T-helper 1 cell treated with Interleukin-12 subunit alpha and Interleukin-12 subunit beta and Interleukin-4 antibody, amounts not matched to agents 30 μg/mL and 1 μg/mL, for 36 hours (primary cell): ENCODE measurements around the gene CPNE2.
A peak's percentile ranks its signal among the peaks of the same experiment; 100 is the strongest.
"Not testable (repeated sequence)": the region's sequence is repeated elsewhere in the genome, so short reads cannot be mapped to it uniquely, and the experiment has no call there.

Source experiments
- H3K27ac Mint-ChIP-seq: one replicate; pipeline ENCODE4 v1.8.0; 2021; ENCODE audit warnings: mild to moderate bottlenecking, mixed read lengths
- H3K27me3 Mint-ChIP-seq: one replicate; pipeline ENCODE4 v1.8.0; 2021; ENCODE audit warnings: low read depth, mixed read lengths
- H3K36me3 Mint-ChIP-seq: one replicate; pipeline ENCODE4 v1.8.0; 2021; ENCODE audit warnings: low read depth, mixed read lengths
- H3K4me1 Mint-ChIP-seq: one replicate; pipeline ENCODE4 v1.8.0; 2021; ENCODE audit warnings: low read depth, mixed read lengths
- H3K4me3 Mint-ChIP-seq: one replicate; pipeline ENCODE4 v1.8.0; 2021; ENCODE audit warnings: mild to moderate bottlenecking, moderate library complexity, mixed read lengths
- H3K9me3 Mint-ChIP-seq: one replicate; pipeline ENCODE4 v1.8.0; 2021; ENCODE audit warnings: mixed read lengths

Gene CPNE2

DNA sequence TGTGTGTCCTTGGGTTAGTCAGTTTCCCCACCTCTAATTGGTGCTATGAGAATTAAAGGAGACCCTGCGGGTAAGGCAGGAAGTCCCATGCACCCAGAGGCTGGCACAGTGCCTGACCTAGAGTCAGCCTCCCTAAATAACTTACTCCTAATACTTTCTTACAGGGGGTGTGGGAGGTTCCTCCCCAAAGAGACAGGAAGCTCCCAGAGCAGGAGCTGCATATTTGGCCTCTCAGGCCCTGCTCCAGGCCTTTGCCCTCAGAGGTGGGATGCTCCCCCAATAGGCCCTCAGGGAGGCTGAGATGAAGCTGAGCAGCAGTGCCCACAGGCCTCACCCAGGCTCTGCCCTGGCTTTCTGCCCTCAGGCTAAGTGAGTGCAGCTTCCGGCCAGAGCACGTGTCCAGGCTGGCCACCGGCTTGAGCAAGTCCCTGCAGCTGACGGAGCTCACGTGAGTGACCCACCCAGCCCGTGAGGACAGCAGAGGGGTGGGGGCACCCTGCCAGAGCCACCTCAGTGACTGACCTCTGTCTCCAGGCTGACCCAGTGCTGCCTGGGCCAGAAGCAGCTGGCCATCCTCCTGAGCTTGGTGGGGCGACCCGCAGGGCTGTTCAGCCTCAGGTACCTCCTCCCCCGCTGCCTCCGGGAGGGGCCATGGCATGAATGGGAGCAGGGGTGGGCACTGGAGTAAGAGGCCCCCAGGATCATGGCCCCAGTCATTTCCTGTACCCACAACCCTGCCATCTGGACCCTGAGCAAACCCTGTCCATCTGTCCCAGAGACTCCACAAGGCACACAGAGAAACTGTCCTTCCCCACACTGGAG lies 31.1 kb upstream of the CPNE2 start:
- H3K9me3 Mint-ChIP-seq, result no peaks in the 10 kb centered on the region
- H3K36me3 Mint-ChIP-seq, result peaks cover 48% of the 10 kb centered on the region
- H3K27ac Mint-ChIP-seq, result no peak overlapping the region
- H3K27me3 Mint-ChIP-seq, result no peaks in the 10 kb centered on the region
- H3K4me3 Mint-ChIP-seq, result no peak overlapping the region
- H3K4me1 Mint-ChIP-seq, result no peaks in the 10 kb centered on the region

DNA sequence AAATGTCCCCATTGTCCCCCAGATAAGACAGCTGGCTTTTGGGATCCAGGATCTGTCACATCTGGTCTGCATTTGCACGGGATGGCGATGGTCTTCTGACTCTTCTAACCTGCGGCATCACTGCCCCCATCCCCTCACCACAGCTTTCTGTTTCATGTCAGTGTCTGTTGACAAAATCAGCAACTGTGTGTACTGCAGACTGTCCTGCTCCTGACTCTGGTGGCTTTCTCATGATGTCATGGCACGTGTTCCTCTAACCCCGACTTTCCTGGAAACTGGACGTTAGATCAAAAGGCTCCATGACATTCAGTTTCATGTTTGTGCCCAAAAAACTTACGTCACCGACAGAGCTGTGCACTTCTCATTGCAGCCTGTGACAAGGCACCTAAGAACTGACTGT lies 30.1 kb upstream of the CPNE2 start:
- Mint-ChIP-seq H3K36me3 (peaks cover 53% of the 10 kb centered on the region), H3K4me1 (no peaks in the 10 kb centered on the region), H3K27ac (no peak overlapping the region), H3K4me3 (no peak overlapping the region), H3K9me3 (no peaks in the 10 kb centered on the region), H3K27me3 (no peaks in the 10 kb centered on the region)

DNA sequence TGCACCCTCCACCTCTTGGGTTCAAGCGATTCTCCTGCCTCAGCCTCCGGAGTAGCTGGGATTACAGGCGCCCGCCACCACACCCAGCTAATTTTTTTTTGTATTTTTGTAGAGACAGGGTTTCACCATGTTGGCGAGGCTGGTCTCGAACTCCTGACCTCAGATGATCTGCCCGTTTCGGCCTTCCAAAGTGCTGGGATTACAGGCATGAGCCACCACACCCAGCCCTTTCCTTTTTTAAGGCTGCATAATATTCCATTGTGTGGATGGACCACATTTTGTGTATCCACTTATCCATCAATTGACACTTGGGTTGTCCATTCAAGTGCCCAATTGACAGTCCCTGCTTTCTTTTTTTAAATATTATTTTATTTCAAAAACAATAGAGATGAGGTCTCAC lies 29.2 kb upstream of the CPNE2 start:
- not testable (repeated sequence) for H3K9me3 Mint-ChIP-seq, H3K4me1 Mint-ChIP-seq, H3K4me3 Mint-ChIP-seq, H3K27me3 Mint-ChIP-seq, H3K27ac Mint-ChIP-seq
- peaks cover 47% of the 10 kb centered on the region for H3K36me3 Mint-ChIP-seq

DNA sequence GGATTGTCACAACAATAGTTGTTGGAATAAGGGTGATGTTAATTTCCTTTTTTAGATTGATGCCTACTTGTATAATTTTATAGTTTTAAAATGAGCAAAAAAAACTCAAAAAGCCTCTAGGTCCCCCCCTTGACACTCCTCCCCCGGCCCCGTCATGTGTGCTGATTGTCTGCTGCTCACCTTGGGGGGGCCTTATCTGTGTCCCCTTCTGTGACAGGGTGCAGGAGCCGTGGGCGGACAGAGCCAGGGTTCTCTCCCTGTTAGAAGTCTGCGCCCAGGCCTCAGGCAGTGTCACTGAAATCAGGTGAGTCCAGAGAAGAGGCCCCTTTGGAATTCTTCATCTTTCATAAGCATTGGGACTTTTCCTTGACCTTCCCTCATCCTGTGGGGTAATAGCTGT lies 27.4 kb upstream of the CPNE2 start:
- H3K36me3 Mint-ChIP-seq, result peaks cover 49% of the 10 kb centered on the region
- H3K9me3 Mint-ChIP-seq, result no peaks in the 10 kb centered on the region
- no peak overlapping the region for H3K4me3 Mint-ChIP-seq
- no peaks in the 10 kb centered on the region for H3K27me3 Mint-ChIP-seq
- no peak overlapping the region for H3K27ac Mint-ChIP-seq
- H3K4me1 Mint-ChIP-seq, result no peaks in the 10 kb centered on the region

DNA sequence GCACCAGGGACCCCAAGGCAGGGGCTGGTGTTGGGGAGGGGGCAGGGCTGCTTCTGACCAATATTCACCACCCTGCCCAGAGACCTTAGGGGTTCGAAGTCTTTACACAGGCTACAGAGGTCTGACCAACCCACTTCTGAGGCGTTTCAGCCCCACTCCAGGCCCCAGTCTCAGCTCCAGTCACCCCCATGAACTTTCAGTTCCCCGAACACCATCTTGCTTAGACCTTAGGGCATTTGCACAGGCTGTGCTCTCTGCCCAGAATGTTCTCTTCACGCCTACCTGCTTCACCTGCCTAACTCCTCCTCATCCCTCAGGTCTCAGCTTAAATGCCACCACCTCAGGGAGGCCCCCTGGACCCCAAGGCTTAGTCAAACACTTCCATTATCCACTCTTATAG lies 25.8 kb upstream of the CPNE2 start:
- H3K27ac Mint-ChIP-seq, result no peak overlapping the region
- no peaks in the 10 kb centered on the region for H3K9me3 Mint-ChIP-seq
- no peaks in the 10 kb centered on the region for H3K27me3 Mint-ChIP-seq
- peaks cover 9% of the 10 kb centered on the region for H3K4me1 Mint-ChIP-seq
- H3K4me3 Mint-ChIP-seq, result no peak overlapping the region
- peaks cover 50% of the 10 kb centered on the region for H3K36me3 Mint-ChIP-seq

DNA sequence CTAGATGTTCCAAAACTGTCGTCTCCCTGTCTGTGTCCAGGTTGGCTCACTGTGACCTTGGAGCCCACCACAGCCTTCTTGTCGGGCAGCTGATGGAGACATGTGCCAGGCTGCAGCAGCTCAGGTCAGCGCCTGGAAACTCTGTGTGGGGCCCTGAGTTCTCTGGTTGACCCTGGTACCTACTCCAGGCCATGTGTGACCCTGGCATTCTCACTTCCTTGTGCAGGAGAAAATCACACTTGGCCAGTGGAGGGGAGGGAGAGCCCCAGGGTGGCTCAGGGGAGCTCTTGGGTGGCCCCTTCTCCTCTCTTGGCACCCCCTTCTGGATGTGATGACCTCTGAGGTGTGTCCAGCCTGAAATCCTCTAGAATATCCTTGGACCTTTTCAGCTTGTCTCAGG lies 25.0 kb upstream of the CPNE2 start:
- Mint-ChIP-seq H3K27ac (no peak overlapping the region), H3K4me1 (peaks cover 12% of the 10 kb centered on the region), H3K36me3 (peaks cover 54% of the 10 kb centered on the region), H3K27me3 (no peaks in the 10 kb centered on the region), H3K4me3 (no peak overlapping the region), H3K9me3 (no peaks in the 10 kb centered on the region)

DNA sequence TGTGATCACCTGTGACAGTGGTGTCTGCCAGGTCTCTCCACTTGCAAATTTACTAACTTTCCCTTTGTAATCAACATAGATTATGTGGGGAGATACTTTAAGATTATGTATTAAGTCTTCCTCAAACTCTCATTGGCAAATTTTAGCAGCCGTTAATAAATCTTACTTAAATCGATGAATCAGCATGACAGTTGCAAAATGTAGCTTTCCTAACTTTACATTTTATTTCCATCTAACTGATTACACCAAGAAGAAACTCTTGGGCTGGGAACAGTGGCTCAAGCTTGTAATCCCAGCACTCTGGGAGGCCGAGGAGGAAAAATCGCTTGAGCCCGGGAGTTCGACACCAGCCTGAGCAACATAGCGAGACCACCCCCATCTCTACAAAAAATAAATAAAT lies 23.3 kb upstream of the CPNE2 start:
- Mint-ChIP-seq H3K4me1 (peaks cover 12% of the 10 kb centered on the region), H3K9me3 (no peaks in the 10 kb centered on the region), H3K4me3 (no peak overlapping the region), H3K27ac (no peak overlapping the region), H3K27me3 (no peaks in the 10 kb centered on the region), H3K36me3 (peaks cover 53% of the 10 kb centered on the region)

DNA sequence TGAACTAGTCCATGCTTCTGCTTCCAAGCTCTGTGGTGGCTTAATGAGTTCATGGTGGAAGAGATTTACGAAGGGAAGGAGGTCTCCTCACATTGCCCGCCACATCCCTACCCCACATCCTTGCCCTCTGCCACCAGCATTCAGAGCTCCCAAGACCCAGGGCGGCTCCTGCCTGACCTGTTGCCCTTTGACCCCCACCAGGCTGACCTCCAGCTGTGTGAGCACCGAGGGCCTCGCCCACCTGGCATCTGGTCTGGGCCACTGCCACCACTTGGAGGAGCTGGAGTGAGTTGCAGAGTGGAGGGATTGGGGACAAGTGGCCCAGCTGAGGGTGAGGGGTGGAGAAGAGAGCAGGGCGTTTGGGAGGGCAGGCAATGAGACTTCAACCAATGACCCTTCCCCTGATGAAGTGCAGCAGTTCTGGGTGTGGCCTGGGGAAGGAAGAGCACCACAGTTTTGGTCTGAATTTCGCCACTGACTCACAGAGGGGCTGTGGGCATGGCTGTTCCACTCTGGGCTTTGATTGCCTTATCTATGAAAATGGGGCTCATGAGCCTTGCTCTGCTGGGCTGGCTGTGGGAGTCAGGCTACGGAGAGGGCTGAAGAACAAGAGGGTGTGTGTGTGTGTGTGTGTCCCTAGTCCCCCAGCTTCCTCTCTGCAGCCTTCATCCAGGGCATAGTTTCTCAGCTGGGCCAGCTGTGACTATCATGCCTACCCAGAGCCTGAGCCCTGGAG lies 22.6 kb upstream of the CPNE2 start:
- Mint-ChIP-seq H3K27me3 (no peaks in the 10 kb centered on the region), H3K36me3 (peaks cover 50% of the 10 kb centered on the region), H3K27ac (peak overlapping the region; percentile 64), H3K9me3 (no peaks in the 10 kb centered on the region), H3K4me3 (no peak overlapping the region), H3K4me1 (peaks cover 12% of the 10 kb centered on the region)

DNA sequence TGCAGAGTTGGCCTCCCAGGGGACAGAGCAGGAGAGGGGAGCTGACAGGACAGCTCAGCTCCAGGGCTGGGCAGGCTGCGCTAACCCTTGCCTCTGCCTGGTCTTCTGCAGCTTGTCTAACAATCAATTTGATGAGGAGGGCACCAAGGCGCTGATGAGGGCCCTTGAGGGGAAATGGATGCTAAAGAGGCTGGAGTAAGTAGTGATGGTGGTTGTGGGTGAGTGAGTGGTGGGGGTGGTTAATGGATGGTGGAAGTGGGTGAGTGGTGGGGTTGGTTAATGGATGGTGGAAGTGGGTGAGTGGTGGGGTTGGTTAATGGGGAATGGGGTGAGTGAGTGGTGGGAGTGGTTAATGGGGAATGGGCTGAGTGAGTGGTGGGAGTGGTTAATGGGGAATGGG lies 22.0 kb upstream of the CPNE2 start:
- Mint-ChIP-seq H3K27ac (peak overlapping the region; percentile 66), H3K36me3 (peaks cover 48% of the 10 kb centered on the region)

DNA sequence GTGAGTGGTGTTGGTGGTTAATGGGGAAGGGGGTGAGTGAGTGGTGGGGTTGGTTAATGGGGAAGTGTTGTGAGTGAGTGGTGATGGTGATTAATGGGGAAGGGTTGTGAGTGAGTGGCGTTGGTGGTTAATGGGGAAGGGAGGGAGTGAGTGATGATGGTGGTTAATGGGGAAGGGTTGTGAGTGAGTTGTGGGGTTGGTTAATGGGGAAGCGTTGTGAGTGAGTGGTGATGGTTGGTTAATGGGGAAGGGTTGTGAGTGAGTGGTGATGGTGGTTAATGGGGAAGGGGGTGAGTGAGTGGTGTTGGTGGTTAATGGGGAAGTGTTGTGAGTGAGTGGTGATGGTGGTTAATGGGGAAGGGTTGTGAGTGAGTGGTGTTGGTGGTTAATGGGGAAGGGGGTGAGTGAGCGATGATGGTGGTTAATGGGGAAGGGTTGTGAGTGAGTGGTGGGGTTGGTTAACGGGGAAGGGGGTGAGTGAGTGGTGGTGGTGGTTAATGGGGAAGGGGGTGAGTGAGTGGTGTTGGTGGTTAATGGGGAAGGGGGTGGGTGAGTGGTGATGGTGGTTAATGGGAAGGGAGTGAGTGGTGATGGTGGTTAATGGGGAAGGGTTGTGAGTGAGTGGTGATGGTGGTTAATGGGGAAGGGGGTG lies 21.2 kb upstream of the CPNE2 start:
- not testable (repeated sequence) for H3K4me3 Mint-ChIP-seq
- Mint-ChIP-seq H3K27ac (peak overlapping the region; percentile 34), H3K36me3 (peaks cover 46% of the 10 kb centered on the region)

More for the DNA sequence above, 22.0 kb upstream of the CPNE2 start:
- H3K4me3 Mint-ChIP-seq, result no peak overlapping the region
- no peaks in the 10 kb centered on the region for H3K27me3 Mint-ChIP-seq
- no peaks in the 10 kb centered on the region for H3K9me3 Mint-ChIP-seq
- peaks cover 12% of the 10 kb centered on the region for H3K4me1 Mint-ChIP-seq

DNA sequence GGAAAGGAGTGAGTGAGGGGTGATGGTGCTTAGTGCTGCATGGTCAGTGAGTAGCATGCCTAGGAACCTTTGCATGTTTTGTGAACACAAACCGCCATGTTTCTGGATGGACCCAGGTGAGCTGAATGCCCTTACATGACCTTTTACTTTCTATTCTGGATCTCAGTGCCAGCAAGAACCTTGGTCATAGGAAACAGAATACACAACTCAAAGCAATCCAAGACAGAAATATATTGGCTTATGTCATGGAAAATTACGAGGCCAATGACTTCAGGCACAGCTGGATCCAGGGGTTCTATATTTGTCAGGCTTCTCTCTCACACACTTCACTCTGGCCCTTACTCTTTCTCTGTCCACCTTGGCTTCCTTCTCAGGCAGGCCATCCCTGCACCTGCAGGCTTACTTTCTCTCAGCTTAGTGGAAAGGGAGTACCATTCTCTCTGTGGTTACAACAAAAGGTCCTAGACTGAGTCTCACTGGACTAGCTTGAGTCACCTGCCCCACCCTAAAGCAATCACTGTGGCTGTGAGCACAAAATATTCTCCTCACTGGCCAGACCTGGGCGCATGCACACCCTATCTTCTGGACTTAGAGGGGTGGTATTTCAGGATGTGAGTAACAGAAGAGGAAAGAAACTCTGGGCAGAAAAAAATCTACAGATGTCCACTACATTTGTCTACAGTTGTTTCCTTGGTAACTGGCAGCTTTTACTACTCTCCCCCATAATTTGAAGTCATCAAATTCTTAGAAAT lies 20.4 kb upstream of the CPNE2 start:
- Mint-ChIP-seq H3K27me3 (no peaks in the 10 kb centered on the region), H3K36me3 (peaks cover 48% of the 10 kb centered on the region), H3K27ac (peak overlapping the region; percentile 11), H3K4me3 (no peak overlapping the region), H3K4me1 (peaks cover 12% of the 10 kb centered on the region), H3K9me3 (no peaks in the 10 kb centered on the region)

More for the DNA sequence above, 21.2 kb upstream of the CPNE2 start:
- not testable (repeated sequence) for H3K9me3 Mint-ChIP-seq, H3K27me3 Mint-ChIP-seq
- H3K4me1 Mint-ChIP-seq, result peaks cover 12% of the 10 kb centered on the region

DNA sequence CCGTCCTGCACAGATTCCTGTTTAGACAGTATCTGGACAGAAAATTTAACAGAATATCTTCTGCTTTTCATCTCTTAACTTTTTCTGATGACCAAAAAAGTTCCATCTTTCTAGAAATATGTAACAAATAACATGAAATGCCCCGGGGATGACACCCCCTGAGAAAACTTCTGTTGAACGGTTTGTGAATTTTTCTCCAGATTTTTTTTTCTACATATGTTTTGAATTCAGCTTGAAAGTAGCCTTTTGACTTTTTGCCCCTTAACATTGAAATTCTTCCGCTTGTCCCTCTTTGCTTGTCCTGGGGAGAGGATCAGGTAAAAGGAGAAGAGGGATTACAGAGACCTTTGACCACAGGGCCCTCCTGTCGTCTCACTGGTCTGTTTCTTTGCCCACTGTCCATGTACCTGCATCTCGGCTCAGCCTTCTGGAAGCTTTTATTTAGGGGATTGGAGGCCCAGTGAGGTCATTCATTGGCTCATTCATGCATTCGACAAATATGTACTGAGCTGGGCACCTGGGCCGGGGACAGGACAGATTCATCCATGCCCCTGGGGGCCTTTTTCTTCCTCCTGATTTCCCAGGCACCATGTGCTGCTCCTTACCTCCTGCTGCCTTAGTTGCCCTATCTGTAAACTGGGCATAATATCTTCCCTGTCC lies 19.6 kb upstream of the CPNE2 start:
- no peaks in the 10 kb centered on the region for H3K9me3 Mint-ChIP-seq
- no peaks in the 10 kb centered on the region for H3K27me3 Mint-ChIP-seq
- H3K4me3 Mint-ChIP-seq, result no peak overlapping the region
- no peak overlapping the region for H3K27ac Mint-ChIP-seq
- peaks cover 45% of the 10 kb centered on the region for H3K36me3 Mint-ChIP-seq
- H3K4me1 Mint-ChIP-seq, result peaks cover 12% of the 10 kb centered on the region

DNA sequence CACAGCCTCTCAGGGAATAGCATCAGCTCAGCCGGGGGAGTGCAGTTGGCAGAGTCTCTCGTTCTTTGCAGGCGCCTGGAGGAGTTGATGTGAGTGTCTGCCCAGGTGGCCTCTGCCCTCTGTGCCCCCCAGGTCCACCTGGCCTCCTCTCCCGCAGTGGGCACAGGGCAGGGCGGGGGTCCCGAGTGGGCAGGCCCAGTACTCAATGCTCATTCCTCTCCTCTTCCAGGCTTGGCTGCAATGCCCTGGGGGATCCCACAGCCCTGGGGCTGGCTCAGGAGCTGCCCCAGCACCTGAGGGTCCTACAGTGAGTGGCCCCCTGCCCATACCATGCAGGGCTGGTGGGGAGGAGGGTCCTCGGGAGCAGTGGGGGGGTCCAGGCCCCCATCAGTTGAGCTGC lies 14.7 kb upstream of the CPNE2 start:
- Mint-ChIP-seq H3K27me3 (no peaks in the 10 kb centered on the region), H3K36me3 (peaks cover 24% of the 10 kb centered on the region), H3K4me1 (no peaks in the 10 kb centered on the region), H3K27ac (no peak overlapping the region), H3K4me3 (no peak overlapping the region), H3K9me3 (no peaks in the 10 kb centered on the region)

DNA sequence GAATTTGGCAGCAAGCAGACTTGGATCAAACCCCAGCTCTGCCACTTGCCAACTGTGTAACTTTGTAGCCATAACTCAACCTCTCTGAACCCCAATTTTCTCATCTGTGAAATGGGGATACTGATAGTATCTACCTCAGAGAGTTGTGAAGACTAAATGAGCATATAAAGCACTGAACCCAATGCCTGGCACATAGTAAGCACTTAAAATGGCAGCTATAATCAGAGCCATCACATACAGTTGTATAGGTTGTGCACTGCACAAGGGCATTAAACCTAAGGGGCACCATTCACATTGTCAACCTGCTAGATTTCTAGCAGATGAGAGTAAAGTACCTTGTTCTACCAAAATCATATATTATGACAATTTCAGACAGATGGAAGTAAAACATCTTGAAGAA lies 10.6 kb upstream of the CPNE2 start:
- H3K27ac Mint-ChIP-seq, result no peak overlapping the region
- peaks cover 19% of the 10 kb centered on the region for H3K36me3 Mint-ChIP-seq
- H3K4me1 Mint-ChIP-seq, result peaks cover 4% of the 10 kb centered on the region
- no peak overlapping the region for H3K4me3 Mint-ChIP-seq
- no peaks in the 10 kb centered on the region for H3K27me3 Mint-ChIP-seq
- no peaks in the 10 kb centered on the region for H3K9me3 Mint-ChIP-seq
